Epithelial cell of proximal tubule (primary cell): Measurements from ENCODE around the gene CLOCK. TPM values are rescaled to one million over a fixed set of nuclear protein-coding genes. Genes with fewer than 3 reads are reported as not detected.
A peak's percentile ranks its signal among the peaks of the same experiment; 100 is the strongest.

Source experiments
- DNase-seq: peaks from one replicate; pipeline ENCODE4 v3.0.0-alpha.2; 2011; ENCODE audit warnings: low read depth
- H3K4me3 ChIP-seq: 2 replicates; pipeline ENCODE4 v1.5.1; 2011; ENCODE audit warnings: low read depth, mild to moderate bottlenecking, low read length
- total RNA-seq: library from RNA; depleted of rRNA; stranded (reverse); fragments of >200 nt; gene quantifications from 2 replicates; pipeline ENCODE4 v1.2.3, GENCODE V29; 2015
- TF ChIP-seq, protein P1 (sequence below): conservative IDR thresholded peaks from 2 replicates; pipeline ENCODE4 v1.5.1; 2012; ENCODE audit warnings: low read depth, mild to moderate bottlenecking, low read length

CLOCK gene
- total RNA-seq, 1 donor from 2014 or later = 9.2 TPM

GRCh38 chr4:55409468-55410171 is 137.1 kb downstream of the CLOCK start:
- TF ChIP-seq, protein P1, sequence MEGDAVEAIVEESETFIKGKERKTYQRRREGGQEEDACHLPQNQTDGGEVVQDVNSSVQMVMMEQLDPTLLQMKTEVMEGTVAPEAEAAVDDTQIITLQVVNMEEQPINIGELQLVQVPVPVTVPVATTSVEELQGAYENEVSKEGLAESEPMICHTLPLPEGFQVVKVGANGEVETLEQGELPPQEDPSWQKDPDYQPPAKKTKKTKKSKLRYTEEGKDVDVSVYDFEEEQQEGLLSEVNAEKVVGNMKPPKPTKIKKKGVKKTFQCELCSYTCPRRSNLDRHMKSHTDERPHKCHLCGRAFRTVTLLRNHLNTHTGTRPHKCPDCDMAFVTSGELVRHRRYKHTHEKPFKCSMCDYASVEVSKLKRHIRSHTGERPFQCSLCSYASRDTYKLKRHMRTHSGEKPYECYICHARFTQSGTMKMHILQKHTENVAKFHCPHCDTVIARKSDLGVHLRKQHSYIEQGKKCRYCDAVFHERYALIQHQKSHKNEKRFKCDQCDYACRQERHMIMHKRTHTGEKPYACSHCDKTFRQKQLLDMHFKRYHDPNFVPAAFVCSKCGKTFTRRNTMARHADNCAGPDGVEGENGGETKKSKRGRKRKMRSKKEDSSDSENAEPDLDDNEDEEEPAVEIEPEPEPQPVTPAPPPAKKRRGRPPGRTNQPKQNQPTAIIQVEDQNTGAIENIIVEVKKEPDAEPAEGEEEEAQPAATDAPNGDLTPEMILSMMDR = peak; percentile 20
- no peak overlapping the region for H3K4me3 ChIP-seq
- no peak for DNase-seq

DNA sequence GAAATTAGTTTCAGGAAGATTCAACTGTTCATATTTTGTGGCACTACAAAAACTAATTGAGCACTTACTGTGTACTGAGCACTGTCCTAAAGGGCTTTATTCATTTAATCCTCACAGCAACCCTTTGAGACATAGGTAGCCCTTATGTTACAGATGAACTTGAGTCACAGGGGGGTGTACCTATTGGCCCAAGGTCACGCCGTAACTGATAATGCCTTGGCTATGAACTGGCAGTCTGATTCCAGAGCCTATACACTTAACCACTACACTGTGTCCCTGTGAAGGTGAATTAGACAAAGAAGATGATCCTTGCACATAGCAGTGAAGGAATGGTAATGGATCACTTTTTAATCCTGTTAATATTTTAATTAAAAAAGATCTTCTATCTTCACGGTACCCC is 138.9 kb downstream of the CLOCK start:
- TF ChIP-seq, protein P1 = no peak
- H3K4me3 ChIP-seq = no peak overlapping the region
- no peak for DNase-seq

DNA sequence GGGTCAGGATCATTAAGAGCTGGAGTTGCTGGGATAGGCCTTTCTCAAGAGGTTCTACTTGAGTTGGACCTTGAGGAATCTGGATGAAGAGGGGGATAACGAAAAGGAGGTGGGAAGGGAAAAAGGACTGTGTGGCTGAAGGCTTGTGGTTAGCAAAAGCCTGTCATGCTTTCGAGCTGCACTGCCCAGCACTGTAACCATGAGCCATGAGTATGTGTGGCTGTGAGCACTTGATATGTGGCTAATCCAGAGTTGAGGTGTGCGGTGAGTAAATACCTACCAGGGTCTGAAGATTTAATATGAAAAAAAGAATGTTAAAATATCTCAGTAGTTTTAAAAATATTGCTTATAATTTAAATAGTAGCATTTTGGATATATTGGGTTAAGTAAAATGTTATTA is 139.6 kb downstream of the CLOCK start:
- no peak for DNase-seq
- no peak overlapping the region for H3K4me3 ChIP-seq
- TF ChIP-seq, protein P1 = no peak

- TF ChIP-seq, protein P1 = no peak
- no peak overlapping the region for H3K4me3 ChIP-seq
- DNase-seq = no peak
Measured at GRCh38 chr4:55406545-55406944, 140.2 kb downstream of the CLOCK start.

DNA sequence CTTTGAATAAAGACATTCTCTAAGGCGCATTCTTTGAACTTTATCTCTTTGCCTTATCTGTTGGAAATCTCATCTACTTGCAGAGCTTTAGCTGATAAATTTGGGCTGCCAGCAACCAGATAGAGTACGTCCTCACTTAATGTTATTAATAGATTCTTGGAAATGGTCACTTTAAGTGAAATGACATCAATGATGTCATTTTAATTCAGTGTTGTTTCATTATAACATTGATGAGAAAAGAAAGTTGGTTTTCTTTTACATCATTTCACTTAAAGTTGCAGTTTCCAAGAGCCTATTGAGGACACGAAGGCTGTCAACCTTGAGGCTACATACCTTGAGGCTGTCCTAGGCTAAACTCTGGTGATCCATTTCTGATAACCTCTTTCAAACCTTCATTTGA is 141.6 kb downstream of the CLOCK start:
- no peak overlapping the region for H3K4me3 ChIP-seq
- DNase-seq = no peak
- TF ChIP-seq, protein P1 = no peak

DNA sequence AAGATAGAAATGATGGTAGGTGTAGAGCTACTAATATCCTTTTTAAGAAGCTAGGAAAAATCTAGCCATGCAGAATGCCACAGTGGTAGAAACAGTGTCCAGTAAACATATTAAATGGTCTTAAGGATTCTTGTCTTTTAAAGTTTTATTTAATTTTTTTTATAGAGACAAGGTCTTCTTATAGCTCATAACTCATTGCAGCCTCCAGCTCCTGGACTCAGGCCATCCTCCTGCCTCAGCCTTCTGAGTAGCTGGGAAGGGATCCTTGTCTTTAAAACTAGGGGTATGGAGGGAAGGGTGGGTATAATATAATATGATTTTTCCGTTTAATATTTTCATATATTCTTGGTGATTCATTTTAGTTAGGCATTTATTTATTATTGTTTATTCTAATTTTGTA is 147.1 kb downstream of the CLOCK start:
- DNase-seq = no peak
- H3K4me3 ChIP-seq = peak overlapping the region; percentile 62
- TF ChIP-seq, protein P1 = no peak

DNA sequence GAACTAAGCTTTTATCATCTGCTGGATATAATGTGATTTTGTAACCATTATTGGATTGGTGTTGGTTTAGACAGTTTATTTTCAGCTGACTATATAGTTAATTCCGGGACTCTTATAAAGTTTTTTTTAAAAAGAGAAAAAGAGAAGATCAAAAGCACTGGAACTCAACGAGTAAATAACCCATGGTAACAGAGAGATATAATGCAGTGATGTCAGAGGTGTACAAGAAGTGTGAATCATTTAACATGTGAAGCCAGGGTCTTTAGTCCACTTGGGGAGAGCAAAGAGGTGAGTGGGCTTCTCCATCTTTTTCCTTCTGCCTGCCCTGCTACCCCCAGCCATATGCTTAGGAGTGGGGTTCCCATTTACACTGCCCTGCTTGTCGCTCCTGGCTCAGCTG is 147.7 kb downstream of the CLOCK start:
- TF ChIP-seq, protein P1 = no peak
- no peak for DNase-seq
- peak overlapping the region; percentile 62 for H3K4me3 ChIP-seq
